ENCODE data around the gene PSPN.

Gene PSPN, protein sequence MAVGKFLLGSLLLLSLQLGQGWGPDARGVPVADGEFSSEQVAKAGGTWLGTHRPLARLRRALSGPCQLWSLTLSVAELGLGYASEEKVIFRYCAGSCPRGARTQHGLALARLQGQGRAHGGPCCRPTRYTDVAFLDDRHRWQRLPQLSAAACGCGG

DNA sequence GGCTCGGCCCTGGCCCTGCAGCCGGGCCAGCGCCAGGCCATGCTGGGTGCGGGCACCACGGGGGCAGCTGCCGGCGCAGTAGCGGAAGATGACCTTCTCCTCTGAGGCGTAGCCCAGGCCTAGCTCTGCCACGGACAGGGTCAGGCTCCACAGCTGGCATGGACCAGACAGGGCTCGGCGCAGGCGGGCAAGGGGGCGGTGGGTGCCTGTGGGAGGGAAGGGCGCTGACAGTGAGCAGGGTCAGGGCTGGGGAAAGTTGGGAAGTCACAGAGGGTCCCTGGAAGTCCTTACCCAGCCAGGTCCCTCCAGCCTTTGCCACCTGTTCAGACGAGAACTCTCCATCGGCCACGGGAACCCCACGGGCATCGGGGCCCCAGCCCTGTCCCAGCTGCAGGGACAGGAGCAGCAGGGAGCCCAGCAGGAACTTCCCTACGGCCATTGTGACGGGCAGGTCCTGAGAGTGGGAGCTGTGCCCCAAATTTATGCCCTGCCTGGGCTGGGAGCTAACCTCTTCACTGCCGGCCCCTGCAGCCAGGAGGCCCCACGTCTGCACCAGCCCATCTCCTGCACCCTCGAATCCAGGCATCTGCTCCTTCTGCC, at the start of gene PSPN:
PSPN (minus strand) TSS at position 523 of the 600 bp plus-strand sequence; CDS start at position 439, 84 bp downstream.
- TF ChIP-seq MYC (IDR thresholded peaks at IDR 0.05; ENCODE audit: low read depth, low read length) = no peak
- TF ChIP-seq, protein P1, sequence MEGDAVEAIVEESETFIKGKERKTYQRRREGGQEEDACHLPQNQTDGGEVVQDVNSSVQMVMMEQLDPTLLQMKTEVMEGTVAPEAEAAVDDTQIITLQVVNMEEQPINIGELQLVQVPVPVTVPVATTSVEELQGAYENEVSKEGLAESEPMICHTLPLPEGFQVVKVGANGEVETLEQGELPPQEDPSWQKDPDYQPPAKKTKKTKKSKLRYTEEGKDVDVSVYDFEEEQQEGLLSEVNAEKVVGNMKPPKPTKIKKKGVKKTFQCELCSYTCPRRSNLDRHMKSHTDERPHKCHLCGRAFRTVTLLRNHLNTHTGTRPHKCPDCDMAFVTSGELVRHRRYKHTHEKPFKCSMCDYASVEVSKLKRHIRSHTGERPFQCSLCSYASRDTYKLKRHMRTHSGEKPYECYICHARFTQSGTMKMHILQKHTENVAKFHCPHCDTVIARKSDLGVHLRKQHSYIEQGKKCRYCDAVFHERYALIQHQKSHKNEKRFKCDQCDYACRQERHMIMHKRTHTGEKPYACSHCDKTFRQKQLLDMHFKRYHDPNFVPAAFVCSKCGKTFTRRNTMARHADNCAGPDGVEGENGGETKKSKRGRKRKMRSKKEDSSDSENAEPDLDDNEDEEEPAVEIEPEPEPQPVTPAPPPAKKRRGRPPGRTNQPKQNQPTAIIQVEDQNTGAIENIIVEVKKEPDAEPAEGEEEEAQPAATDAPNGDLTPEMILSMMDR (IDR thresholded peaks at IDR 0.05; ENCODE audit: low read depth, low read length) = no peak
- TF ChIP-seq, protein P2, sequence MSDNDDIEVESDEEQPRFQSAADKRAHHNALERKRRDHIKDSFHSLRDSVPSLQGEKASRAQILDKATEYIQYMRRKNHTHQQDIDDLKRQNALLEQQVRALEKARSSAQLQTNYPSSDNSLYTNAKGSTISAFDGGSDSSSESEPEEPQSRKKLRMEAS (IDR thresholded peaks at IDR 0.05; ENCODE audit: low read depth, low read length) = no peak
- no peak for TF ChIP-seq POLR2A (IDR thresholded peaks at IDR 0.05; ENCODE audit: extremely low read depth, insufficient read length)
- no peak within 1 kb of the TSS for H3K4me3 ChIP-seq (ENCODE audit: low read depth, low read length)
- DNase-seq (ENCODE audit: low read depth) = no peak

DNA sequence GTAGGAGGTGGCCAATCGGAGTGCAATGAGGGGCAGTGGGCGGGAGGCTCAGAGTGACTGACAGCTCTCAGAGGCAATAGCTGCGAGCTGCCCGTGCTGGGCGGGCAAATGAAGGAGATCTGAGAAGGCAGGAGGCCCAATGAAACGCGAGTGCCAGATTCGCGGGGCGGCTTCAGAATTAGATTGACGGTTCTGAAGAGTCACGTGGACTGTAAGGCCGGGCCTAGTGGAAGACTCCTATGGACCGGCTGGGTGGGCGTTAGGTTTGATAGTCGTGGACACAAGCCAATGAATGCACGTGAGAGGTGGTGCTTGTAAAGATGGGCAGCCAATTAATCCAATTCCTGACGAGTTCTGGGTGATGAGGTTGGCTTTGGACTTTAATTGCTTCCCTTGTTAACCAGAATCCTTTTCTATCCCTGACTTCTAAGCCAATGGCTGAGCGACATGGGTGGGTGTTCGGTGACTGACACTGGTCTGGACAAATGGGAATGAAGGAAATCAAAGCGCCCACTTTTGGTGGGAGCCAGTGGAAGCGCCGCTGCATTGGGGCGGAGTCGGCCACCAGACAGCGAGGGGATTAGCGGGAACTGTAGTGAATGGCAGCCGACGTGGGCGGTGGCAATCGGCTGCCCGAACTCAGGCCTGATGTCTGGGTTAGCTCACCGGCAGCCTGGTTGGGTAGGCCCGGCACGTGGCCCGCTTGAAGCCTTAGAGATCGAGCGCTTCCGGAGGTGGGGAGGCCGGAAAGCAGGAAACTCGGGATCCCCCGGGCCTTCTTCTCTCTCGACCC, 49.4 kb upstream of the PSPN start:
- peak; percentile 99 for DNase-seq (ENCODE audit: low read depth)
- TF ChIP-seq POLR2A (IDR thresholded peaks at IDR 0.05; ENCODE audit: extremely low read depth, insufficient read length) = no peak
- TF ChIP-seq, protein P2 (IDR thresholded peaks at IDR 0.05; ENCODE audit: low read depth, low read length) = peak; percentile 99
- TF ChIP-seq MYC (IDR thresholded peaks at IDR 0.05; ENCODE audit: low read depth, low read length) = peak; percentile 67
- no peak overlapping the region for H3K4me3 ChIP-seq (ENCODE audit: low read depth, low read length)

DNA sequence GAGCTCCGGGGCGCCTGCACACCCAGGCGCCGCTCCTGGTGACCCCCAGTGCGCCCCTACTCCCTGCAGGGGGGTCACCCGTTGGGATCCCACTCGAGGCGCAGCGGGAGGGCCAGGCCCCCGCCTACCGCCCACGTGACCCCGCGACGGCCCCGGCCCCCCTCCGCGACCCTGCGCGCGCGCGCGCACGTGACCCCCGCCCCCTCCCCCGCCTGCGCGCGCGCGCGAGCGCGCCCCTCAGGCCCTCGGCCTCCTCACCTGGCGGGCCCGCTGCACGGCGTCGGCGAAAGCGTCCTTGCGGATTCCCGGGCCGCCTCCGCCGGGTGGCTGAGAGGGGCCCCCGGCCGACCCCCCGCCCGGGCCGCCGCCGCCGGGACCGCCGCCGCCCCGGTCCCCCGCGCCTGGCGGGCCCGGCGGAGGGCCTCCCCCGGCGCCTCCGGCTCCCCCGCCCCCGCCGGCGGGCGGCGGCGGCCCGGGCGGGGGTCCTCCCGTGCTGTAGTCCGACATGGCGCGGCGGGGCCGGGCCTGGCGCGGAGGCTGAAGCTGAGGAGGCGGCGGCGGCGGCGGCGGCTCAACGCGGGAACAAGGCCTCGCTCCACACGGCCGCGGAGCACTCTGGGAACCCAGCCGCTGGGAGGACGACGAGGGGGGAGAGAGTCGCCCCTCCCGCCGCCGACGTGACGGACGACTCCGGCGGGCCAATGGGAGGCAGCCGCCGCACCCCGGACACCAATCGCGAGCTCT, 48.6 kb upstream of the PSPN start, which contains the start of gene KHSRP:
KHSRP (minus strand) TSS at position 617 of the 744 bp plus-strand sequence; CDS start at position 507, 110 bp downstream.
- DNase-seq (ENCODE audit: low read depth) = peak; percentile 30
- TF ChIP-seq POLR2A (IDR thresholded peaks at IDR 0.05; ENCODE audit: extremely low read depth, insufficient read length) (peak; percentile 63), MYC (IDR thresholded peaks at IDR 0.05; ENCODE audit: low read depth, low read length) (no peak)
- TF ChIP-seq, protein P1 (IDR thresholded peaks at IDR 0.05; ENCODE audit: low read depth, low read length) = no peak
- TF ChIP-seq, protein P2 (IDR thresholded peaks at IDR 0.05; ENCODE audit: low read depth, low read length) = 0 out of 2 replicates have a peak, but pooled peaks have one; percentile 42
- peak within 1 kb of the TSS; percentile 90 for H3K4me3 ChIP-seq (ENCODE audit: low read depth, low read length)

DNA sequence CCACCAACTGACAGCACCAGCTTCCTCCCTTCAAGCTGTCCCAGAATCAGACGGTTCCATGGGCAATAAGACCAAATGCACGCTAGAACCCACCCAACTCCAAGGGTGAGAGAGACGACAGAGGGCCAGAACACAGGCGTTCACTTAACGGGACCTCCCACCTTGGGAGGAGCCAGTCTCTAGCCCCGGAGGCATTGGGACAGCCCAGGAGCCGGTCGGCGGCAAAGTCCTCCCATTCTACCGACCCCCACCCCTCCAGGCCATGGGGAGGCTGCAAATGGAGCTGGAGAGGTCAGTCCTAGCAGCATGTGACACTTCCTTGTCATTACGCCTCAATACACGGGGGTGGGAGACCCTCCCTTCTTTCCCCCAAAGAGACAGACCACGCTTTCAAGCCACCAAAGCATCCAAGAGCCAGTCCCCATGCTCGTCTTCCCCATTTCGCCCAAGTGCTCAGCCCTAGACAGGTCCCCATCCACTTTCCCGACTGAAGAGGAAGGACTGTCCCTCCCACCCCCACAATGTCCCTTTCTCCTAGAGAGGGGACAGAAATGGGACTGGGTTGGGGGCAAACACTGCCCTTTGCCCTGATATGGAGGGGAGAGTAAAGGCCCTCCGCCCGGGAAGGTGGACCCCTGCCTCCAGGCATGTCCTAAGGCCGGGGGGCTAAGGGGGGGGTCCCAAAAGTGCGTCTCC, 47.9 kb upstream of the PSPN start:
- peak overlapping the region; percentile 90 for H3K4me3 ChIP-seq (ENCODE audit: low read depth, low read length)
- peak; percentile 57 for DNase-seq (ENCODE audit: low read depth)
- TF ChIP-seq, protein P1 (IDR thresholded peaks at IDR 0.05; ENCODE audit: low read depth, low read length) = no peak
- TF ChIP-seq, protein P2 (IDR thresholded peaks at IDR 0.05; ENCODE audit: low read depth, low read length) = no peak

DNA sequence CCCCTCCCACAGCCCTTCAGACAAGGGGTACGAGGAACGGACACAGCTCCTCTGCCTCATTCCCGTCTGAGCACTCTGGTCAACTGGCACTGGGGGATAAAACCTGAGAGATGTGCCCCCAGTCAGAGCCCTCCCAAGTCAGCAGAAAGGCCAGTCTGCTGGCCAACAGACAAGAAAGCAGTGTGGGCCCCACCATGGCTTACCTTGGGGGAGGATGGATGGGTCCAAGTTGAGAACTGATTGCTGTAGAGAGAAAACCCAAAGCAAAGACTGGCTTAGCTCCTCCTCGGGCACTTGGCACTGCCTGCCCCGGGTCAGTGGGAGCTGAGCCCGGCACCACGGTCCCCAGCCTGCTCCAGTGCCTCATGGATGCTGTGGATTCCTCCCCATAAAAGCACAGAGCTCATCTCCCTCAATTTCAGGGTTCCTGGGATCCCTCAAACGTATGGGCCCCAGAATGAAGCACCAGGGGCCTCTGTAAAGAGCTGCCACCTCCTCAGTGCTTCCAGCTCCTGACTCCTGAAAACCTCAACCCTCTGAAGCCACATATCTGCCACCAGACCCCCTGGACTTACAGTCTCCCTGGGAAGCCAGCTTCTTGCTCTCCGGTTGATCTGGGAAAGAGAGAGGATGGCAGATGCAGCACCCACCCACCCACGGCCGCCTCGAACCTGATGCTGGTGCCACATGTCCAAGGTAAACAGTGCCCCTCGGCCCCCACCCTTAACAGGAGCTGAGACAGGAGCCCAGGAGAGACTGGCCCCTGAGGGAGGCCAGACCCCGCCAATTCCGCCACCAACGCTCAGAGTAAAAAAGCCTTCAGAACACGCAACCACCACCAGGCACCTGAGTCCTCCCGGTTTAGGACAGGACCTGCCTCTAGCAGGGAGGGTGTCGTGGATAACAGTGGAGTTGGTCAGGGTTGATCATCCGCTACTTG, 45.6 kb upstream of the PSPN start:
- DNase-seq (ENCODE audit: low read depth) = no peak
- no peak for TF ChIP-seq POLR2A (IDR thresholded peaks at IDR 0.05; ENCODE audit: extremely low read depth, insufficient read length)
- TF ChIP-seq MYC (IDR thresholded peaks at IDR 0.05; ENCODE audit: low read depth, low read length) = no peak
- TF ChIP-seq, protein P2 (IDR thresholded peaks at IDR 0.05; ENCODE audit: low read depth, low read length) = no peak
- TF ChIP-seq, protein P1 (IDR thresholded peaks at IDR 0.05; ENCODE audit: low read depth, low read length) = no peak
- H3K4me3 ChIP-seq (ENCODE audit: low read depth, low read length) = peak overlapping the region; percentile 90

Data from NB4 (cell line).